GM20431 (cell line): ENCODE measurements around the gene CMIP.

ENCODE experiments used
- in situ Hi-C: fragments of 300-500 bp; cut with MseI, MboI; formaldehyde crosslinking; loops from one replicate; pipeline ENCODE4 v1.15.0; 2020; ENCODE audit warnings: low sequenced_read_pairs; ENCODE audit not compliant: unreplicated experiment

CMIP gene

DNA sequence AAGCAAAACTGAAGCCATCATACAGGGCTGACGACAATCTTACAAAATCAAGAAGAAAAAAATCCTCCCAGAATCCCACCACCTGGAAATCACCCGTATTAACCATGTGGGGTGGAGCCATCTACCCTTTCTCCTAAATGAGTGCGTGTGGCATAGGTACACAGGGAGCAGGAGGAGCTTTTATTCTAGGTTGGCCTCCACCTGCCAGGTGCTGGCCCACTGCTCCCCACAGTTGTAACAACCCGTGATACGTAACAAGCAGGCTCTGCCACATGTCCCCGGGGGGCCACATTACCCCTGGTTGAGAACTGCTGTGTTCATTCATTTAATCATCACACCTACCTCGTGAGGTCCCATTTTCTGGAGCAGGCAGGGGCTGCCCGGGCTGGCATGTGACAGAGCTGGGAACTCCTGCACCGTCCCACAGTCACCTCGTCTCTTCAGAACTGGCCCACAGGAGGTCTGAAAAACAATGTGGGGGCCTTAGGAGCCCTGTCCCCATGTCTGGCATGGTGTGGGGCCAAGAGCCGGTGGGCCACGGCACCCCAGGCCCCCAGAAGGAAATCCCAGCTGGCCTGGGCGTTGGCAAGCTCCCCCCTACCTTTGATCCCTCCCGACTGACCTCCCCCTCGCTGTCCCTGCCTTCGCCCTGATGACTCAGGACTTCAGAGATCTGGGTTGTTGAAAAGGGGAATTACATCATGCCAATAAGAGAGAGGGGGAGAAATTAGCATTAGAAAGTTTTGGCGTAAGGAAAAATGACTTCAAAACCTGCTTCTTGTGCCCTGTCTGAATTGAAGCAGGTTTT, 12.9 kb downstream of the CMIP start:
- in situ Hi-C loops = no loop called here

DNA sequence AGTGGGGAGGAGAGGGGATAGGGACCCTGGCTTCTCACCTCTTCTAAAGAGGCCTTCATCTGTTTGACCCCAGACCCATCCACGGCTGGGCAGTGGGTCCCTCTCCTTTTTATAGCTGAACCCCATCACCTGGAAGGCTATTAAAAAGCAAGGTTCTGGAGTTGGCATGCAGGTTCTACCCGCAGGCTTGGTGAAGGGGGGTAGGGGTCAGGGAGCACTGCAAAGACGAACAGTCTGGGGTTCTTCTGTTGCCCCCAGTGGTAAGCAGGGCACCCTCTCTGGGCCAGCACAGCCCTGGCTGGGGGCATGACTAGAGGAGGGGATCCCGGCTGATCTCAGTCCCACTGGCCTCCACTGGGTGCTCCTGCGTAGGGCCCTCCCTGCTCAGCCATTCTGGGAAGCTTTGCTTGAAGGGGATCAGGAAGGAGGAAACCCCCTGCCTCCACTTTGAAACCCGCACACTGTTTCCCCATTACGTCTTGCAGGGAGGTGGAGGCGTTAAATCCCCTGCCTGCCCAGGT, 13.6 kb downstream of the CMIP start:
- in situ Hi-C loops = no loop called here

DNA sequence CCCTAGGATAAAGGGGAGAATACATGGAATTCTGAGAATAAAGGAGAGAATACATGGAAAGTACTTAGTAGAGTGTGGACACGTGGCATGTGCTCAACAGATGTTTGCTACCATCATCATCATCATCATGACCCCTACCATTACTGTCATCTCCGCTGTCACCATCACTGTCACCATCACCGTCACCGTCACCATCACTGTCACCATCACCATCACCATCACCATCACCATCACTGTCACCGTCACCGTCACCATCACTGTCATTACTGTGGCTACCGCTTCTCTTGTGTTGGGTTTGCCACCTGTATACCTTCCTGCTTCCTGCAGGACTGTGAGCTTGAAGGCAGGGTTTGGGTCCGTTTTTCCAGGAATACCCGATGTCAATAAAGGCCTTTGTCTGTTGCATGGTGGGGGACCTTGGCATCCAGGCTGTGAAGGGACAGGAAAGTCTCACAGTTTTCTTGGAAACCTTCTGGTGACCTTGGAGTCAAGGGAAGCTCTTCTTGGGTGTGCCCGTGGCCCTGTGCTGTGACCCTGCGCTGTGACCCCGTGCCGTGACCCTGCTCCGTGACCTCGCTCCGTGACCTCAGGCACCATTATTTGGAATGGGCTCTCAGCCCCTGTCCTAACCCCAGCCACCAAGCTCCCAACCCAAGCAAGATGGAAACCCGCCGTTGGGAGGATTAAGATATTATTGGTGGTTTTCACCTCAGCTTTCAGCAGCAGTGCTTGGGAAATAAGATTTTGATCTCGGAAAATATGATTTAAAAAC, 14.4 kb downstream of the CMIP start:
- in situ Hi-C loops = no loop called here

DNA sequence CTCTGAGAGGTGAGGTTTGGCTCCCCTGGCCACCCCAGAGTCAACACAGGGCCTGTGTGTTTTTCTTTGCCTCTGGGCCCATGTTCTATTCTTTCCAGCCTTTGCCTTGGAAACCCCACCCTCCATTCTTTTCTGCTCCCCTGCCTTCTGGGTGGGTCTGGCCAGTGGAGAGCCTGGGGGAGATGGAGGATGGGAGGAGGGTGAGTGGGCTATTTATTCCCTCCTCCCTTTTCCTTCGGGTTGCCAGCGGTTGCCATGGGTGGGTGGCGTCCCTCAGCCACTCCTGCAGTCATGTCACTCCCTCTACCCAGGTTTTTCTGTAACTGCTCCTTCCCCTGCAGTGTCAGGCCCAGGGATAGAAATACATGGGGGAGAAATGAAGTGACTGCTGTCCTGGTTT, 15.5 kb downstream of the CMIP start:
- in situ Hi-C loops = no loop called here

DNA sequence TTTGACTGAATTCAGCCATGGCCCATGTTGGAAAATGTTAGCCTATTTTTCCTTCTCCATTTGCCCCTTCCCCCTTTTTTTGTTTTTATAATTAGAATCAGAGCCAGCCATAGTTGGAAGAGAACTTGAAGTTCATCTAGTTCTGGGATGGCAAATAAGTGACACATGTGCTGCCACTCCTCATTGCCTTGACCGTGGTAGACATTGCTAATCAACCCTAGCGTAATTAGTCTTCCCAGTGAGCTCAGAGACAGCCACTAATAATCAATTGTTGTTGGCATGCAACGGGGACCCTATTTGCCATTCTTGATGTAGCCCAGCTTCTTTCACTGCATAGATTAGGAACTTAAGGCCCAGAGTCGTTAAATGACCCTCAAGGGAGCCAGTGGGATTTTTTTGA, 16.6 kb downstream of the CMIP start:
- in situ Hi-C loops = no loop called here

DNA sequence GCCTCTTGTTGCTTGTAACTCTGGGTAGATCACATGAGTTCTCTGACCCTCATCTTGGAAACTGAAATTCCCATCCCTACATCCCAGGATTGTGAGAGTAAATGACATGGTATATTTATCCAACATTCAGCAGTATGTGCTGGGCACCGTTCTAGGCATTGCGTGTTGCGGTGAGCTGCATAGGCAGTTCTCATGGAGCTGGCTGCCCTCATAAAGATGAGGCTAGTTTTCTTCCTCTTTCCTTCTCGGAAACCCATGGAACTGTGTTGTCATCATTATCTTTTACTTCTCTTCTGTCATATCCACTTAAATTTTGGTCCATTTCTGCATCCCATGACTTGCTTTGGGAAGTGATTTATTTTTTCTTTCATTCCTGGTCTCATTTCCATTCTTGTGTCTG, 17.2 kb downstream of the CMIP start:
- in situ Hi-C loops = no loop called here

DNA sequence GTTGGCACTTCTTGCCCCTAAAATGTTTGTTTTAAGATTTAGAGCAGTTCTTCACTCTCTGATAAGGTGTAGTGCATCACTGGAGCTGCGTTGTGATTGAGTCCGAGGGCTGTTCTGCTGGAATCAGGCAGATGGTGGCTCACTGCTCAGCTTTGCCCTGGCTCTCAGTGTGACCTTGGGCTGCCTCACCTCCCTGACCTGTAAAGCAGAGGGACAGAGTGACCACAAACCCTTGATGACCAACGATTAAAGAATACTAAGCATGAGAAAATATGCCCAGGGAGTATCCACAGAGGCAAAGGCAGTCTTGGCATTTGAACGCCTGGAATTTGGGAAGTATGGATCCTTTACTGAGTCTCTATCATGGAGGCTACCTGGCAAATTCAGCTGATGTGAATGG, 18.1 kb downstream of the CMIP start:
- in situ Hi-C loops = no loop called here

DNA sequence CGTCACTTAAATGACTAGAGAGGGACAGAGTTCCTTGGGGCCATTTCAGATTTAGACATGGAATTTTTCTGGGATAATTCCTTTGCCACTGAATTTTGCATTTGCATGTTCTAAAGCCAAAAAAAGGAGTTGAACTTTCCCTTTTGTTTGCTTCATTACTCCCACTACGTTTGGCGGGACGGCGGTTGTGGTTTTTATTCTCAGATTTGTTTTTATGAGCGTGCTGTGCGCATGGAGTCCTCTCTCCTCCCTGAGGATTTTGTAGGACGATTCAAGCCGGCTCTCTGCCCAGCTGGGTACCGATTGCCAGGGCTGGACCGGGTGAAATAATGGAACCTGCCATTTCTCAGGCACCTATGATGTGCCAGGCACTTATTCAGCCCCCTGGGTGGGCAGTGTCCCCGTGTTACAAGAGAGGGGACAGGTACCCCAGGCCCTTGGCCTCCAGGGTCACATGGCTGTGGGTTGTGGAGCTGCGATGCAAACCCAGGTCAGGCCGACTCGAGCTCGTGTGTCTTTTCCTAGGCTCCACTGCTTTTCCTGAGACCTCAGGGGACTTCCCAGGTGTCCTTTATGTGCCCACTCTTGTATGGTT, 18.8 kb downstream of the CMIP start:
- in situ Hi-C loops = no loop called here

DNA sequence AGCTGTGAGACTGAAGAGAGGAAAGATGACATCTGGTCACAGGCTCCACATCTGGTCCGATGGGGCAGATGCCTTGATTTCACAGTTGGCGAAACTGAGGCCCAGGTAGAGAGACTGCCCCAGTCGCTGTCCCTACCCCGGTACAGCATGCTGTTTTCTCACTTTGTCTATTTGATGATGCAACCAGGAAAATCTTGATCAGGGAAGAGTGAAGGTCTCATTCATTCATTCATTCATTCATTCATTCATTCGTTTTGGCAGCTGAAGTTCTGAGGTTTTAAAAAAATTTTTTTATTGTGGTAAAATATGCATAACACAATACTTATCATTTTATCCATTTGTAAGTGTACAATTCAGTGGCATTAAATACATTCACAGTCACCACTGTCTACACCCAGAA, 19.7 kb downstream of the CMIP start:
- in situ Hi-C loops = no loop called here

DNA sequence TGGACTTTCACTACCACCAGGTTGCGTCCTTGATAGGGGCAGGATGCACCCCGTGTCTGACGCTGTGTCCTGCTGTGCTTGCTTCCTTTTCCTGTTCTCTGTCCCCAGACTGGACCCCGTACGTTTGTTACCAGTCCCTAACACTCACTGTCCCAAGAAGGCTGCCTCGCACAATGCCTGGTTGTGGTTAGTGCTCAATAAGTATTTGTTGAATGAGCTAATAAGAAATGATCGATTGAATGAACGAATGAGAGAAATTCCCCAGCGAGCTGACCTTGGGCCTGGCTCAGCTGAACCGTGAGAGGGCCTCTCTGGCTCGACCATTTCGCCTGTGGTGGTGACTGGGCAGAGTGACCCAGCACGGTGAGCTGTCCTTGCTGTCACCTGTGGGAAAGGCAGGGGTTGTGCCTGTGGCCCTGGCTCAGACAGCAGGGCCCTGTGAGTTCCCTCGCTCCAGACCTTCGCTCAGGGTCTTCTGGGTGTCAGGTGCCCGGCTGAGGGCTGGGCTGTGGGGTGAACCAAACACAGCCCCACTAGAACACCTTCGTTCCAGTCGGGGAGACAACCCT, 20.9 kb downstream of the CMIP start:
- in situ Hi-C loops = no loop called here

DNA sequence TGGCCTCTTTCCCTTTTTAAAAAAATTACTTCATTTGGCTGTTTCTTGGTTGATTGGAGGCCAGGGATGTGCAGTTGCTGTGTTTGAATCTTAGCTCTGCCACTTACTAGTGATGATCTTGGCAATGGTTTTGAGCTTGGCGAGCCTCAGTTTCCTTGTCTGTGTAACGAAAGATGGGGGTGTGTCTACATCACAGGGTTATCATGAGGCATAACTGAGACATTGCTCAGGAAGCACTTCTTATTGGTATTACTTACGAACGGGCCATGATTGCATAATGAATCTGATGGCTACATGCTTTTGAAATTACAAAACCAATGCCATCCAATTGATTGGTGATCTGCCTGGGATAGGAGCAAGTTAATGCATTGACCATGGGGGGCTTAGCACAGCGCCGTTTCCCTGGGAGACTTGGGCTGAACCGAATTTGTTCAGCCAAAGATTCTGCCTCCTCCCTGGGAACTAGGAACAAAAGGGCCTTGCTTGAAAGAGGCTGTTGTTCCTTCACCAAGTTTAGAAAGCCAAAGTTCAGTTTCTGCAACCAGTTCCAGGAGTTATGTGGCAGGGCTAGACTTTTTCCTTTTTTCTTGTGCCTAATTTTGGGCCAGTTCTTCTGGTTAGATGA, 21.9 kb downstream of the CMIP start:
- in situ Hi-C loops = no loop called here

DNA sequence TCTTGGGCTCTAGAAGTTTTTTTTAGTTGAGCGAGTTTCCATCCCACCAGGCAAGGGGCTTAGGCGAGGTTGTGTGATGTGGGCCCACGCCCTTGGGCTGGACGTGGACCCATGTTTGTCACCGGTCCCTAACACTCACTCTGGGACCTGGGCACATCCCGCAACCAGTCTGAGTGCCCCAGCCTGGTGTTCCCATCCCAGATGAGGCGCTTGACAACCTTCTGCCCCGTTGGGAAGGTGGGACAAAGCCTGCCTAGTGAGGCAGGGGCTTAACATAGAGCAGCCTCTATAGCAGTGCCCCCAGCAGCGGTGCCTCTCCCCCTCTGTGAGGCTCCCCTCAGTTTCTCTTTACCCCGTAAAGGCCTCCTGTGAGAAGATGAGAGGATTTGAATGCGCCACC, 22.5 kb downstream of the CMIP start:
- in situ Hi-C loops = no loop called here

DNA sequence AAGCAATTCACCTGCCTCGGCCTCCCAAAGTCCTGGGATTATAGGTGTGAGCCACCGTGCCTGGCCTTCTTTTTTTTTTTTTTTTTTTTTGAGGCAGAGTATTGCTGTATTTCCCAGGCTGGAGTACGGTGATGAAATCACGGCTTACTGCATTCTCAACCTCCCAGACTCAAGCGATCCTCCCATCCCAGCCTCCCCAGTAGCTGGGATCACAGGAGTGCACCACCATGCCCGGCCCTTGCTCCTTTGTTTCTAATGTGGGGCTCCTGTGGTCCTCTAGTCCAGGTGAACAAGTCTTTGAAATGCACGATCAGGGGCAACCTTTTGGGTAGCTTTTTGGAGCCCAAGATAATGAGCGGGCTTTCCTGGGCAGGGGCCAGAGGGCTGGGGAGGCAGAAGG, 23.2 kb downstream of the CMIP start:
- in situ Hi-C loops = no loop called here

DNA sequence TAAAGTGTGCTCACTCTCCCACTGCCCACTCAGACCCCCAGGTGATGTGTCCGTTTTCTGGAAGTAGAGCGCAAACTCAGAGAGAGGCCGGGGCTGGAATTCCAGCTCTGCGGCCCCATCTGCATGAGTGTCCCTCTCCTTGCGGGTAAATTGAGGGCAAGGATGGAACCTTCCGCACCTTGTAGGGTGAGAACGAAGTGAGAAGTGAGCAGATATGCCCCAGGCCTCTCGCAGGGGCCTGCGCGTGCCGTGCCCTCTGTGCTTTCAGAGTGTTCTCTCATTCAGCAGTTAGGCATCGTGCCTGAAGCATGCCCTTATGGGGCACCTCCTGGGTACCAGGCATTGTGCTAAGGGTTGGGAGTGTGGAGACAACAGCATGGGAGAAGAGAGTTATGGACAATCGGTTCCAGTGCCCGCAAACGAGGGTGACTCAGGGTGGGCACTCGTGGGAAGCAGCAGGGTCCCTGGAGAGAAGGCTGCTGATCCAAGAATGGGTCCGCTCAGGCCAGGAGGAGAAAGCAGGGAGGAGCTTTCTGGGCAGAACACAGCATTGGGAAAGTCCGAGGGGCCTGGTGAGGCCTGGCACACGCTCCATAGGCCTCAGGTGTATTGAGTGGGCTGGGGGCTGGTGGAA, 23.8 kb downstream of the CMIP start:
- in situ Hi-C loops = no loop called here

DNA sequence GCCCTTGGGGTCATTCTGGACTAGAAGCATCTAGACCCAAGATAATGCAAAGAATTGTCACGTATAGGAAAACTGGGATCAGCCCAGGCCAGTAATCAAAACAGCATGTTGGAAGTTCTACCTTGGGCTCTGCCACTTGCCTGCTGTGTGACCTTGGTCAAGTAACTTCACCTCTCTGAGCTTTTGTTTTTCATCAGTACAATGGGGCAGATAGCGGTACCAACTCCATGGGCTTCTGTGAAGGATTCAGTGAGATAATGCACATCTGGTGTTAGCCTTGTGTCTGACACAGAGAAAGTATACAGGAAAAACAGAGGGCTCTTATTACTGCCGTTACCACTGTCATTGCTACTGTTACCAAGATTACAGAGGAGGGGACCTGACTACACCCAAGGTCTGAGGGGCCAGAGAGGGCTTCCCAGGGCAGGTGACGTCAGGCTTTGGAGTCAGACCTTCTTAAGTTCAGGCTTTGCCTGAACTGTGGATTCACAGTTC, 24.6 kb downstream of the CMIP start:
- in situ Hi-C loops = no loop called here

DNA sequence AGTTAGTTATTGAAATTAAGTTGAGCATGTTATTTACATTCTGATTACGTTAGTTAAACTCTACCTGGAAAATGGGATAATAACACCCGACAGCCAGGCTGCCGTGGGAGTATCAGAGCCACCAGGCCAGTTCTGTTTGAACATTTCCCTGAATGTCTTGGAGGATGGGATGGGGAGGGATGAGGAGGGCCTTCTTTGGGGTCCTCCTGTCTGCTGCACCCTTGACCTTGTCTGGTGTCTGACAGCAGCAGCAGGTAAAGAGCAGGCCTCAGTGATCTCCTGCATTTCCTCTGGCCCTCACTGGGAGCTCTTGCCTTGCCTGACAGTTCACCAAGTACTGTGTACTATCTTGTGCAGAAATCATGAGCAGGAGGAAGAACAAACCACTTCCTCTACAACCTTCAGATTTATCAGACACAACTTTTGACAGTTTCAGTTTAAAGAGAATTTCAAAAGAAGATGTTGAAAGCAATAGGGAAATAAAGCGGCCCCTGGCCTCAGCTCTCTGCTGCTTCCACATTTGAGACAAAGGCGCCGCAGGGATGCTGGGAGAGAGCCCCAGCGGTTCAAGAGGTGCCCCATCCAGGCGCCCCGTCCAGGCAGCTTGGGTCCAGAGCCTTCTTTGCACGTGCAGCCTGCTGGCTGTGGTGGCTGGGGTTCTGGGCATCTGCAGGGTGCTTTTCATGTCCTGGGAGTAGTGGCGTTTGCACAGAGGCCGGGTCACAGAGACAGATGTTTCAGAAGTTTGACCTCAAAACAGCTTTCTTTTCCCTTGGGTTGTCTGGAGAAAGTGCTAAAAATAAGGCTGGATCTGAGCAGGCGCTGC, 25.3 kb downstream of the CMIP start:
- in situ Hi-C loops = no loop called here

DNA sequence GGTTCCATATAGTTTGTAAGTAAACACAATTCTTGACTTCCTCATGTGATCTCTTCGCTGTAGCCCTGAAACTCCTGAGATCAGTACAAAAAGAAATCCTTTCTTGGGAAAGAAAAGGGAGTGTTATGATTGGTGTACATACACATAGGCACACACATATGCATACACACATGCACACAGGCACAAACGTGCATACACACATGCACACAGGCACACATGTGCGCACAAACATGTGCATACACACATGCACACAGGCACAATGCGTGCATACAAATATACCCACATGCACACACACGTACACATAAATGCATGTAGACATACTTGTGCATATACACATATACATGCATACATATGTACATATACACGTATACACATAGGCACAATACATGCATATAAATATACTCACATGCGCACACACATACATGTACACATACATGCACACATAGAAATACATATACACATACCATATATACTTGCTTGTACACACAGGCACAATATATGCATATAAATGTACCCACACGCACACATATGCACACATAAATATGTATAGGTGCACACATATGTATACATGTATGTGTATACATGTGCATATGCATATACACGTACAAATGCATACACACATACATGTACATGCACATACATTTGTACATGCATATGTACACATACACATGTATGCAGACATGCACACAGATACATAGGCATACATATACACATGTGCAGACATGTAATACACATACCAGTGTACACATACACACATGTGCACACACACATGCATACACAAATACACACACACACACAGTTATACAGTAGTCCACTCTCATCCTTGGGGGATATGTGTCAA, 26.4 kb downstream of the CMIP start:
- in situ Hi-C loops = no loop called here

DNA sequence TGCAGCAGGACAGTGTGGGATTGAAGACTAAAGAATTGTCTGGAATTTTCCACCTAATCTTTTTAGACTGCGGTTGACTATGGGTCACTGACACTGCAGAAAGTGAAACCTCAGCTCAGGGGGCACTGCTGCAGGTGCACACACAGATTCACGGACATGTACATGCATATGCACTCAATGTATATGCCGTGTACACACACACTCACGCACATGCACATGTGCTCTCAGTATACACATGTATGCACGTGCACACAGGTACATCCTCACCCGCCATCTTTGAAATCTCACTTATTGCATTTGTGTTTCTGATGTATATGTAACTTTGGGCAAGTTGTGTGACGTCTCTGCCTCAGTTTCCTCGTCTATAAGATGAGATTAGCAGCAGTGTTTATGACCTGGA, 27.3 kb downstream of the CMIP start:
- in situ Hi-C loops = no loop called here
